ENCODE data around the gene TSSK2.
"Not testable (repeated sequence)": the region's sequence is repeated elsewhere in the genome, so short reads cannot be mapped to it uniquely, and the experiment has no call there.

Gene TSSK2

GRCh38 chr22:19143212-19143611 lies 12.1 kb downstream of the TSSK2 start:
- no peak for DNase-seq (ENCODE audit: low read depth)

- peak; percentile 21 for DNase-seq (ENCODE audit: low read depth)
These were observed 12.9 kb downstream of the TSSK2 start for GRCh38 chr22:19143967-19144400.

- no peak for DNase-seq (ENCODE audit: low read depth)
These were observed 15.3 kb downstream of the TSSK2 start for GRCh38 chr22:19146215-19146968.

GRCh38 chr22:19147195-19147780 lies 16.2 kb downstream of the TSSK2 start:
- no peak for DNase-seq (ENCODE audit: low read depth)

GRCh38 chr22:19148417-19149046 lies 17.4 kb downstream of the TSSK2 start:
- DNase-seq (ENCODE audit: low read depth) = no peak

- DNase-seq (ENCODE audit: low read depth) = no peak
These were observed 18.2 kb downstream of the TSSK2 start for GRCh38 chr22:19149047-19149883.

GRCh38 chr22:19149991-19150390 lies 18.9 kb downstream of the TSSK2 start, which contains the start of gene GSC2:
Gene GSC2, minus strand, starts transcription at chr22:19150292. Its CDS starts 9 bp downstream, at chr22:19150283.
- DNase-seq (ENCODE audit: low read depth) = no peak

- DNase-seq (ENCODE audit: low read depth) = no peak
These were observed 19.6 kb downstream of the TSSK2 start for GRCh38 chr22:19150482-19151328.

GRCh38 chr22:19151329-19152191 lies 20.5 kb downstream of the TSSK2 start:
- no peak for DNase-seq (ENCODE audit: low read depth)

GRCh38 chr22:19152942-19153883 lies 22.1 kb downstream of the TSSK2 start:
- DNase-seq (ENCODE audit: low read depth) = no peak

- not testable (repeated sequence) for DNase-seq (ENCODE audit: low read depth)
These were observed 25.0 kb downstream of the TSSK2 start for GRCh38 chr22:19156109-19156508.

- not testable (repeated sequence) for DNase-seq (ENCODE audit: low read depth)
These were observed 27.5 kb downstream of the TSSK2 start for GRCh38 chr22:19158649-19159048.

GRCh38 chr22:19164425-19164824 lies 33.3 kb downstream of the TSSK2 start:
- no peak for DNase-seq (ENCODE audit: low read depth)

- no peak for DNase-seq (ENCODE audit: low read depth)
These were observed 35.3 kb downstream of the TSSK2 start for GRCh38 chr22:19166421-19166820.

GRCh38 chr22:19167106-19167869 lies 36.2 kb downstream of the TSSK2 start:
- no peak for DNase-seq (ENCODE audit: low read depth)

- no peak for DNase-seq (ENCODE audit: low read depth)
These were observed 37.2 kb downstream of the TSSK2 start for GRCh38 chr22:19168088-19168890.

Measured in fibroblast of gingiva (primary cell).